ENCODE measurements around the gene RFXANK.

The RFXANK gene

DNA sequence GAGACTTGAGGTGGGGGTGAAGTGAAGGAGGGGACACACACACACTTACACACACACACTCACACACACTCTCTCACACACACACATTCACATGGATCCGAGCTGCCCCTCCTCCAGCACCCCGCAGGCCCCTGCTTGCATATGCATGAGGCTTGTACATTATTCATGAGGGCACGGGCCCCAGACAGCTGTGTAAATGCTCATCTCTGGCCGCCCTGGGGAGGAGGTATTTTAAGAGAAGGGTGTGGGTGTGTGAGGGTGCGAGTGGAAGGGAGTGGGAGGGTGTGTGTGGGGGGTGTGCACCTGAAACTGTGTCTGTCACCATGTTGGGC lies 22.1 kb downstream of the RFXANK start:
- TF ChIP-seq SIN3A (IDR thresholded peaks at IDR 0.05; ENCODE audit: borderline replicate concordance, insufficient read depth, low read length): no peak
- TF ChIP-seq FOXP2 (optimal IDR thresholded peaks at IDR 0.05; ENCODE audit: borderline replicate concordance, extremely low read depth, extremely low read length, insufficient read depth): no peak
- TF ChIP-seq, protein P1, sequence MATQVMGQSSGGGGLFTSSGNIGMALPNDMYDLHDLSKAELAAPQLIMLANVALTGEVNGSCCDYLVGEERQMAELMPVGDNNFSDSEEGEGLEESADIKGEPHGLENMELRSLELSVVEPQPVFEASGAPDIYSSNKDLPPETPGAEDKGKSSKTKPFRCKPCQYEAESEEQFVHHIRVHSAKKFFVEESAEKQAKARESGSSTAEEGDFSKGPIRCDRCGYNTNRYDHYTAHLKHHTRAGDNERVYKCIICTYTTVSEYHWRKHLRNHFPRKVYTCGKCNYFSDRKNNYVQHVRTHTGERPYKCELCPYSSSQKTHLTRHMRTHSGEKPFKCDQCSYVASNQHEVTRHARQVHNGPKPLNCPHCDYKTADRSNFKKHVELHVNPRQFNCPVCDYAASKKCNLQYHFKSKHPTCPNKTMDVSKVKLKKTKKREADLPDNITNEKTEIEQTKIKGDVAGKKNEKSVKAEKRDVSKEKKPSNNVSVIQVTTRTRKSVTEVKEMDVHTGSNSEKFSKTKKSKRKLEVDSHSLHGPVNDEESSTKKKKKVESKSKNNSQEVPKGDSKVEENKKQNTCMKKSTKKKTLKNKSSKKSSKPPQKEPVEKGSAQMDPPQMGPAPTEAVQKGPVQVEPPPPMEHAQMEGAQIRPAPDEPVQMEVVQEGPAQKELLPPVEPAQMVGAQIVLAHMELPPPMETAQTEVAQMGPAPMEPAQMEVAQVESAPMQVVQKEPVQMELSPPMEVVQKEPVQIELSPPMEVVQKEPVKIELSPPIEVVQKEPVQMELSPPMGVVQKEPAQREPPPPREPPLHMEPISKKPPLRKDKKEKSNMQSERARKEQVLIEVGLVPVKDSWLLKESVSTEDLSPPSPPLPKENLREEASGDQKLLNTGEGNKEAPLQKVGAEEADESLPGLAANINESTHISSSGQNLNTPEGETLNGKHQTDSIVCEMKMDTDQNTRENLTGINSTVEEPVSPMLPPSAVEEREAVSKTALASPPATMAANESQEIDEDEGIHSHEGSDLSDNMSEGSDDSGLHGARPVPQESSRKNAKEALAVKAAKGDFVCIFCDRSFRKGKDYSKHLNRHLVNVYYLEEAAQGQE (IDR thresholded peaks at IDR 0.05; ENCODE audit: insufficient read depth in 1 of 2, low read depth in 2 of 2, low read length in 2 of 2): no peak; a peak in 1 of 4 replicates
- TF ChIP-seq TAF1 (IDR thresholded peaks at IDR 0.05; ENCODE audit: borderline replicate concordance, insufficient read depth, low read length): no peak
- no peak for TF ChIP-seq POLR2AphosphoS5 (IDR thresholded peaks at IDR 0.05; ENCODE audit: low read depth, low read length)

DNA sequence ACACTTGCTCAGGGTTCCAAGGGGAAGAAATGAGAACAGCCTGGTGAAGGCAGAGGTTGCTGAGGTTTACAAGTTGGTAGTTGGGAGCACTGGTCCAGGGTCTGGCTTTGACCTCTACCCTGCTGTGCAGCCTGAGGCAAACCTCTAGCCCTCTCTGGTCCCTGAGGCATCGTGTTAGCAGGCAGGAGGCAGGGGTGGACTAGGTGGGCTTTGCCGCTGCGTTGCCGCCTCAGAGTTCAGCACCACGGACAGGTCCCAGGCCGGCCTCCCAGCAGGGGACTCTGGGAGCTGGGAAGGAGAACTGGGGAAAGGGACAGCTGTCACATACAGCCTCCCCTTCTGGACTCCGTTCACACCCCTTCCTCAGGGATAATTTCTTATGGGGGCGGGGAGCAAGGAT lies 22.8 kb downstream of the RFXANK start:
- TF ChIP-seq POLR2AphosphoS5 (IDR thresholded peaks at IDR 0.05; ENCODE audit: low read depth, low read length): no peak
- TF ChIP-seq FOXP2 (optimal IDR thresholded peaks at IDR 0.05; ENCODE audit: borderline replicate concordance, extremely low read depth, extremely low read length, insufficient read depth): no peak
- no peak for TF ChIP-seq TAF1 (IDR thresholded peaks at IDR 0.05; ENCODE audit: borderline replicate concordance, insufficient read depth, low read length)
- no peak for TF ChIP-seq SIN3A (IDR thresholded peaks at IDR 0.05; ENCODE audit: borderline replicate concordance, insufficient read depth, low read length)
- TF ChIP-seq, protein P1 (IDR thresholded peaks at IDR 0.05; ENCODE audit: insufficient read depth in 1 of 2, low read depth in 2 of 2, low read length in 2 of 2): peak; percentile 99

DNA sequence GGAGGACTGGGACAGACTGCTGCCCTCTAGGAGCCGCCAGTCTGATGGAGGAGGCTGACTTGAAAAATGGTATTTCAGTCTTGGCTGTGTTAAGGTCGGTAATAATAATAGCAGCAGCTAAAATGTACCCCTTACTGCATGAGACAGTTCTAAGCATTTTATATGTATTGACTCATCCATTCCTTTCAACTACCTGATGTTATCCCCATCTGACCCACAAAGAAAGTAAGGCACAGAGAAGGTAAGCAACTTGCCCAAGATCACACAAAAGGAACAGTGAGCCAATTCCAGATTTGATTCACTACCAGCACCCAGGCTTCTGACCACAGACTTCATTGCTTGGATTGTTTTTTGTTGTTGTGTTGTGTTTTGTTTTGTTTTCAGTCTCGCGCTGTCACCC lies 23.7 kb downstream of the RFXANK start:
- TF ChIP-seq, protein P1 (IDR thresholded peaks at IDR 0.05; ENCODE audit: insufficient read depth in 1 of 2, low read depth in 2 of 2, low read length in 2 of 2): no peak
- no peak for TF ChIP-seq SIN3A (IDR thresholded peaks at IDR 0.05; ENCODE audit: borderline replicate concordance, insufficient read depth, low read length)
- TF ChIP-seq FOXP2 (optimal IDR thresholded peaks at IDR 0.05; ENCODE audit: borderline replicate concordance, extremely low read depth, extremely low read length, insufficient read depth): no peak

DNA sequence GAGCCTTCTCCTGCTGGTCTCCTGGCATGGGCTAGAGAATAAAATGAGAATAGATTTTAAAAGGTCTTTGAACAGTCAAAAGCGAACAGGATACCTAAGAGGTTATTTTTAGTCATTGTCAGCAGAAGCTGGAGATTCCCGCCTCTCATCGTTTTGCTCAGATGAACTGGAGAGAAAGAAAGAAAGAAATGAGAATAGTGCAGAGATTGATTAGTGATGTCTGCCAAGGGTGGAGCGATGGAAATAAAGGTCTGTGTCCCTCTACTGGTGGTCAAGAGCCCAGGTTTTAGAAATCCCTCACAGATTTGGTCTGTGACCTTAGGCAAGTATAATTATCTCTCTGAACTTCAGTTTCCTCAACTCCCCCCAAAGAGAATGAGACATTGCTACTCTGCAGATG lies 25.0 kb downstream of the RFXANK start:
- TF ChIP-seq POLR2AphosphoS5 (IDR thresholded peaks at IDR 0.05; ENCODE audit: low read depth, low read length): no peak
- no peak for TF ChIP-seq TAF1 (IDR thresholded peaks at IDR 0.05; ENCODE audit: borderline replicate concordance, insufficient read depth, low read length)
- TF ChIP-seq, protein P1 (IDR thresholded peaks at IDR 0.05; ENCODE audit: insufficient read depth in 1 of 2, low read depth in 2 of 2, low read length in 2 of 2): no peak
- TF ChIP-seq SIN3A (IDR thresholded peaks at IDR 0.05; ENCODE audit: borderline replicate concordance, insufficient read depth, low read length): no peak
- no peak for TF ChIP-seq FOXP2 (optimal IDR thresholded peaks at IDR 0.05; ENCODE audit: borderline replicate concordance, extremely low read depth, extremely low read length, insufficient read depth)

DNA sequence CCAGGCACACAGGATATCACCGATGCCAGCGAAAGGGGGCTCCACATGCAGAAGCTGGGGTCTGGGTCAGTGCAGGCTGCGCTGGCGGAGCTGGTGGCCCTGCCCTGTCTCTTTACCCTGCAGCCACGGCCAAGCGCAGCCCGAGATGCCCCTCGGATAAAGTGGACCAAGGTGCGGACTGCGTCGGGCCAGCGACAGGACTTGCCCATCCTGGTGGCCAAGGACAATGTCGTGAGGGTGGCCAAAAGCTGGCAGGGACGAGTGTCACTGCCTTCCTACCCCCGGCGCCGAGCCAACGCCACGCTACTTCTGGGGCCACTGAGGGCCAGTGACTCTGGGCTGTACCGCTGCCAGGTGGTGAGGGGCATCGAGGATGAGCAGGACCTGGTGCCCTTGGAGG lies 26.9 kb downstream of the RFXANK start:
- TF ChIP-seq POLR2AphosphoS5 (IDR thresholded peaks at IDR 0.05; ENCODE audit: low read depth, low read length): no peak
- TF ChIP-seq, protein P1 (IDR thresholded peaks at IDR 0.05; ENCODE audit: insufficient read depth in 1 of 2, low read depth in 2 of 2, low read length in 2 of 2): no peak
